Stomach (tissue), 9 donors: ENCODE results near the gene GPX5. TPM values are rescaled to one million over a fixed set of nuclear protein-coding genes. Genes with fewer than 3 reads are reported as not detected.

ENCODE experiments used
- DNase-seq, 2 donors: peaks; one replicate each; pipeline versions ENCODE4 v3.0.0 to v3.0.0-alpha.2; 2013 to 2019
- H3K27ac ChIP-seq, 5 donors: fragments of 200-600 bp in 4 of 5; sonication (generic) in 4 of 5; one replicate each; pipeline ENCODE4 v1.5.1; 2013 to 2019; ENCODE audit warnings: mild to moderate bottlenecking in 1 of 5, moderate library complexity in 1 of 5
- H3K27me3 ChIP-seq, 3 donors: fragments of 200-600 bp; sonication (generic); one replicate each; pipeline ENCODE4 v1.5.1; 2017 to 2019; ENCODE audit warnings: mixed run types in 1 of 3
- H3K36me3 ChIP-seq, 4 donors: fragments of 200-600 bp; sonication (generic); 1 replicate in 3 of 4; 2 replicates in 1 of 4; pipeline ENCODE4 v1.5.1; 2016 to 2019
- H3K4me1 ChIP-seq, 4 donors: fragments of 200-600 bp; sonication (generic); one replicate each; pipeline ENCODE4 v1.5.1; 2016 to 2019
- H3K4me3 ChIP-seq, 4 donors: fragments of 200-600 bp; sonication (generic) in 3 of 4; one replicate each; pipeline ENCODE4 v1.5.1; 2016 to 2019; ENCODE audit warnings: mild to moderate bottlenecking in 1 of 4
- H3K9me3 ChIP-seq, 4 donors: fragments of 200-600 bp; sonication (generic); one replicate each; pipeline ENCODE4 v1.5.1; 2016 to 2019
- CTCF ChIP-seq, 7 experiments: fragments of 450-650 bp in 4 of 7; fragments of 200-600 bp in 3 of 7; sonication (generic) in 3 of 7; IDR thresholded peaks; one replicate each; pipeline ENCODE4 v1.5.1; 2016 to 2019; ENCODE audit warnings: antibody characterized with exemption in 7 of 7, control low read depth in 2 of 7, mild to moderate bottlenecking in 1 of 7
- EP300 ChIP-seq: sonication (generic); formaldehyde crosslinking; IDR thresholded peaks from one replicate; pipeline ENCODE4 v1.6.1; 2017; ENCODE audit warnings: antibody characterized with exemption
- POLR2A ChIP-seq, 4 donors: fragments of 450-650 bp; IDR thresholded peaks; one replicate each; pipeline ENCODE4 v1.6.1; 2016; ENCODE audit warnings: antibody characterized with exemption in 4 of 4, control low read depth in 2 of 4, mild to moderate bottlenecking in 1 of 4, moderate library complexity in 1 of 4
- POLR2AphosphoS5 ChIP-seq, 3 donors: sonication (generic); formaldehyde crosslinking; IDR thresholded peaks; one replicate each; pipeline ENCODE4 v1.6.1; 2016; ENCODE audit warnings: antibody characterized with exemption in 3 of 3
- whole genome bisulfite sequencing, 5 donors: extraction: QIAGEN DNeasy Blood & Tissue Kit in 3 of 5; methylation state at CpG; one replicate each; pipeline versions ENCODE4 v1.1.5 to v1.1.7; 2013 to 2018; 5-methylcytosine and 5-hydroxymethylcytosine counted together
- intact Hi-C: fragments of 100-400 bp; cut with DNase I; formaldehyde crosslinking; loops from one replicate; pipeline ENCODE4 v1.15.1; 2023; ENCODE audit warnings: low total_unique reads
- polyA plus RNA-seq, 3 donors: library from polyadenylated mRNA; stranded (reverse); fragments of 200-250 nt; gene quantifications; one replicate each; pipeline ENCODE4 v1.2.3, GENCODE V29; 2013
- total RNA-seq, 5 donors: library from RNA; depleted of rRNA; stranded (reverse); fragments of >200 nt; gene quantifications; one replicate each; pipeline versions ENCODE4 v1.1.0 to v1.2.3, GENCODE V29; 2014 to 2016
- donor health status: healthy with polysubstance abuse.
- donor health status: Bipolar disorder and iron deficiency.
- donor health status: healthy.

Gene GPX5
- total and polyA plus RNA-seq, 8 donors = not detected

- H3K4me1 ChIP-seq = peaks cover 10 to 19% (median 14%) of the 10 kb centered on the region in 4 donors
- 70 to 80% (median 80%) methylated on average over 2 of the region's 2 CpGs for WGBS, 5 donors
- H3K4me3 ChIP-seq = no peak overlapping the region
Measured at GRCh38 chr6:28583463-28583862, 57.8 kb downstream of the GPX5 start.

More at GRCh38 chr6:28583463-28583862, 57.8 kb downstream of the GPX5 start:
- Histone ChIP-seq H3K9me3 (no peaks in the 10 kb centered on the region), H3K36me3 (no peaks in the 10 kb centered on the region), H3K27ac (no peak overlapping the region), H3K27me3 (peaks cover 4 to 39% (median 16%) of the 10 kb centered on the region in 3 donors)
- DNase-seq = no peak
- TF ChIP-seq CTCF (IDR thresholded peaks at IDR 0.05) (no peak), EP300 (no peak), POLR2A (IDR thresholded peaks at IDR 0.05) (no peak), POLR2AphosphoS5 (IDR thresholded peaks at IDR 0.05) (no peak)
- intact Hi-C loops = no loop called here

Other genes starting within 250 kb of the GPX5 start
- 1 to 10 TPM in 3 of 5 donors, under 1 TPM in 2; 0.58 to 5.8 (median 5.1) TPM for gene PGBD1, start 244.3 kb upstream of the GPX5 start, total RNA-seq
- 1 to 10 TPM in 2 of 3 donors, under 1 TPM in 1; 0.92 to 2.0 (median 1.4) TPM for gene PGBD1, start 244.3 kb upstream of the GPX5 start, polyA plus RNA-seq
- gene ZSCAN31, start 189.7 kb upstream of the GPX5 start, total RNA-seq = 10 to 100 TPM in 2 of 5 donors, 1 to 10 TPM in 3; 2.3 to 13.4 (median 9.9) TPM
- 1 to 10 TPM; 2.7 to 8.2 (median 5.3) TPM for gene ZSCAN31, start 189.7 kb upstream of the GPX5 start, polyA plus RNA-seq
- gene ZKSCAN3, start 175.9 kb upstream of the GPX5 start, total RNA-seq = 10 to 100 TPM in 1 of 5 donors, 1 to 10 TPM in 4; 2.3 to 31.2 (median 4.6) TPM
- gene ZKSCAN3, start 175.9 kb upstream of the GPX5 start, polyA plus RNA-seq = 1 to 10 TPM in 2 of 3 donors, under 1 TPM in 1; 0.61 to 1.6 (median 1.0) TPM
- gene ZSCAN12, start 126.1 kb upstream of the GPX5 start, total RNA-seq = 10 to 100 TPM in 1 of 5 donors, 1 to 10 TPM in 4; 1.4 to 10.5 (median 7.1) TPM
- 1 to 10 TPM; 1.1 to 1.8 (median 1.7) TPM for gene ZSCAN12, start 126.1 kb upstream of the GPX5 start, polyA plus RNA-seq
- 1 to 10 TPM in 1 of 5 donors, under 1 TPM in 1, not detected in 3; 0.58 to 5.3 TPM for gene ZSCAN23, start 82.4 kb upstream of the GPX5 start, total RNA-seq
- under 1 TPM in 2 of 3 donors, not detected in 1; 0.23 to 0.75 TPM for gene ZSCAN23, start 82.4 kb upstream of the GPX5 start, polyA plus RNA-seq
- not detected for gene GPX6, start 10.1 kb upstream of the GPX5 start, total RNA-seq
- gene GPX6, start 10.1 kb upstream of the GPX5 start, polyA plus RNA-seq = not detected